ENCODE measurements around the gene TCP11L1.

DNA sequence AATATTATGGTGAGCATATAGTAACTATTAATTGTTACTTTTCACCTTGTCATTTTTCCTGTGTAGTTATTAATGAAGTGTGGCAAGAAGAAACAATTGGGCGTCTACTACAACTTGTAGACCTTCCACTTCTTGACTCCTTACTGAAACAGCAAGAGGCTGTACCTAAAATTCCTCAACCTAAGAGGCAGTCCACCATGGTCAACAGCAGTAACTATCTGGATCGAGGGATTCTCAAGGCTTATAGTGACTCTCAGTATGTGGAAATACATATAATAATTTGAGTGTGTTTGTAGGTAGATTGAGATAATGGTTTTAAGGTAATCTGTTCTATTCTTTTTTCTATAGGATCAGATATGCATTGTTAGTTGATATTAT lies 10.8 kb upstream of the TCP11L1 start:
- TF ChIP-seq EZH2phosphoT487 (IDR thresholded peaks at IDR 0.05; ENCODE audit: insufficient read depth, low read depth) (no peak), EZH2 (IDR thresholded peaks at IDR 0.05; ENCODE audit: insufficient read depth, poor library complexity, severe bottlenecking) (no peak)
